DMS53 treated with DMSO at 0.1 percent for 48 hours (cell line): ENCODE data around the gene RGSL1.

ENCODE experiments used
- DNase-seq: peaks from one replicate; lab custom pipeline; 2025; ENCODE audit not compliant: unreplicated experiment; lab: John Stamatoyannopoulos, UW

The RGSL1 gene

DNA sequence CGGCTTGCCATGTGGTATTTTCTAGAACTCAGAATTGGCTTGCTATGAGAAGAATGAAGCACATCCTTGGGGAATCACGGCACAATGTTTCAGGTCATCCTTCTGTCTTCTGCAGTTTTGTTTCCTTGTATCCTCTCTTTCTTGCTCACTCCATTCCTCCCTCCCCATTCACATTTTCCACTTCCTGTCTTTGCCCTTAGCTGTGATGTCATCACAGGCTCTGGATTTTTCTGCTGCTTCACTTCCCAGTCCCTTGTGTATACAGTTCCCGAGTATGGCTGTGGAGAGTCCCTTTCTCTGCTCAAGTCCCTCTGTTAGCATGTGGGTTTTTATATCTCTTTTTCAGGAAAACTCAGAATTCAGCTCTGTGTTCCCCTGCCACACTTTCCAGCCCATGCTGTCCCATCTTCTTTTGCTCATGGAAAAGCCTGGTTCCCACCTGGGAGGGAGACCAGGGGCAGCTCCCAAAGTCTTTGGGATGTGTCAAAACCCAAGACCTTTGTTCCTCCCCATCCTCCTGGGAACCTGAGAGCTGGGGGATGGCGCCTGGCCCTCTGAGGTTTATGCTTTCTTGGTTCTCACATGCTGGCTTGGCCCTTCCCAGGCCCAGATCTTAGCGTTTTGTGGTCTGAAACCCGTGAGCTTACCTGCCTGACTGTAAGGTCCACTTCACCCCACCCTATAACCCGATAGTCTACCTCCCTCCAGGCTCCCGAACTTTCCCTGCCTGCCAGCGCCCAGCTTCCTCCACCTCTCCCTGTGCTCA lies 159.1 kb downstream of the RGSL1 start:
- peak; percentile 44 for DNase-seq
